Measurements from ENCODE around the gene SPINT1.

DNA sequence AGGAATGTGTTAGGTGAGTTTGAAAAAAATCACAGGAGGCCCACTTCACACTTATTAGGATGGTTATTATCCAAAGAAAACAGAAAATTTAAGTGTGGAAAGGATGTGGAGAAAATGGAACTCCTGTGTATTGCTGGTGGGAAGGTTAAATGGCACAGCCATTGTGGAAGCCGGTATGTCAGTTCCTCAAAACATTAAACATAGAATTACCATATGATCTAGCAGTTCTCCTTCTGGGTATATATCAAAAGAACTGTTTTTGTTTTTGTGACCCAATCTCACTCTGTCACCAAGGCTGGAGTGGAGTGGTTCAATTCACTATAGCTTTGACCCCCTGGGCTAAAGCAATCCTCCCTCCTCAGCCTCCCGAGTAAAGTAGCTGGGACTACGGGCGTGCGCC is 47.3 kb upstream of the SPINT1 start:
- TF ChIP-seq, protein P1, sequence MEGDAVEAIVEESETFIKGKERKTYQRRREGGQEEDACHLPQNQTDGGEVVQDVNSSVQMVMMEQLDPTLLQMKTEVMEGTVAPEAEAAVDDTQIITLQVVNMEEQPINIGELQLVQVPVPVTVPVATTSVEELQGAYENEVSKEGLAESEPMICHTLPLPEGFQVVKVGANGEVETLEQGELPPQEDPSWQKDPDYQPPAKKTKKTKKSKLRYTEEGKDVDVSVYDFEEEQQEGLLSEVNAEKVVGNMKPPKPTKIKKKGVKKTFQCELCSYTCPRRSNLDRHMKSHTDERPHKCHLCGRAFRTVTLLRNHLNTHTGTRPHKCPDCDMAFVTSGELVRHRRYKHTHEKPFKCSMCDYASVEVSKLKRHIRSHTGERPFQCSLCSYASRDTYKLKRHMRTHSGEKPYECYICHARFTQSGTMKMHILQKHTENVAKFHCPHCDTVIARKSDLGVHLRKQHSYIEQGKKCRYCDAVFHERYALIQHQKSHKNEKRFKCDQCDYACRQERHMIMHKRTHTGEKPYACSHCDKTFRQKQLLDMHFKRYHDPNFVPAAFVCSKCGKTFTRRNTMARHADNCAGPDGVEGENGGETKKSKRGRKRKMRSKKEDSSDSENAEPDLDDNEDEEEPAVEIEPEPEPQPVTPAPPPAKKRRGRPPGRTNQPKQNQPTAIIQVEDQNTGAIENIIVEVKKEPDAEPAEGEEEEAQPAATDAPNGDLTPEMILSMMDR (conservative IDR thresholded peaks at IDR 0.05; ENCODE audit: low read depth, low read length) = no peak
- TF ChIP-seq EZH2 (IDR thresholded peaks at IDR 0.05; ENCODE audit: low read length, unreplicated experiment) (no peak), EZH2phosphoT487 (IDR thresholded peaks at IDR 0.05; ENCODE audit: borderline replicate concordance, low read length) (no peak)
